Measurements from ENCODE around the gene MCUB. TPM values are rescaled to one million over a fixed set of nuclear protein-coding genes. Genes with fewer than 3 reads are reported as not detected.

MCUB gene
- total and polyA plus RNA-seq, 9 of the 15 experiments (the other 6 are each of a cell fraction or from before 2014, with no cell fraction given) = 1.4 to 21.5 (median 5.4) TPM

- Histone ChIP-seq H3K4me2 (ENCODE audit: insufficient read depth, low read length) (no peak overlapping the region), H3K4me1 (replicated peaks in 1 of 2; ENCODE audit: control insufficient read depth in 2 of 2, insufficient read depth in 2 of 2, low read length in 2 of 2) (no peaks in the 10 kb centered on the region), H3K9me3 (replicated peaks; ENCODE audit: control insufficient read depth, insufficient read depth, low read depth, low read length) (no peaks in the 10 kb centered on the region), H3K9me1 (ENCODE audit: control insufficient read depth, insufficient read depth, low read length) (no peaks in the 10 kb centered on the region), H3K4me3 (no peak overlapping the region), H4K20me1 (replicated peaks; ENCODE audit: control insufficient read depth, insufficient read depth, low read length) (no peaks in the 10 kb centered on the region), H2AFZ (ENCODE audit: low read depth, low read length) (no peak overlapping the region), H3K27ac (ENCODE audit: extremely low read depth, low read depth, low read length) (no peak overlapping the region), H3K27me3 (ENCODE audit: control insufficient read depth in 2 of 2, insufficient read depth in 2 of 2, low read length in 2 of 2) (no peaks in the 10 kb centered on the region), H3K79me2 (ENCODE audit: control insufficient read depth, insufficient read depth, low read length) (no peaks in the 10 kb centered on the region), H3K36me3 (ENCODE audit: control insufficient read depth, insufficient read depth, low read length) (no peaks in the 10 kb centered on the region), H3K9ac (ENCODE audit: insufficient read depth in 1 of 2, low read depth in 2 of 2, low read length in 2 of 2) (no peak overlapping the region)
- FAIRE-seq = no peak
- no peak for DNase-seq (ENCODE audit: extremely low read depth in 1 of 4, low spot score in 3 of 4)
- 15% methylated on average over 2 of the region's 2 CpGs for whole genome bisulfite sequencing (ENCODE audit: insufficient coverage, low coverage, missing lambda C conversion rate)
- in situ Hi-C loops (cut with MboI) = no loop called here
- intact Hi-C loops (cut with micrococcal nuclease) = no loop called here
- ChIA-PET CTCF (ENCODE audit: low intra/inter-chr PET ratio) (no interaction called here), POLR2A (no interaction called here)
- no TSS peak for BruUV-seq (replicated peaks)
- no peak for ATAC-seq
- TF ChIP-seq RBM15 (IDR thresholded peaks at IDR 0.05; ENCODE audit: insufficient read depth, low read length) = no peak
- TF ChIP-seq, protein P1, sequence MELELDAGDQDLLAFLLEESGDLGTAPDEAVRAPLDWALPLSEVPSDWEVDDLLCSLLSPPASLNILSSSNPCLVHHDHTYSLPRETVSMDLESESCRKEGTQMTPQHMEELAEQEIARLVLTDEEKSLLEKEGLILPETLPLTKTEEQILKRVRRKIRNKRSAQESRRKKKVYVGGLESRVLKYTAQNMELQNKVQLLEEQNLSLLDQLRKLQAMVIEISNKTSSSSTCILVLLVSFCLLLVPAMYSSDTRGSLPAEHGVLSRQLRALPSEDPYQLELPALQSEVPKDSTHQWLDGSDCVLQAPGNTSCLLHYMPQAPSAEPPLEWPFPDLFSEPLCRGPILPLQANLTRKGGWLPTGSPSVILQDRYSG (tag; conservative IDR thresholded peaks at IDR 0.05; ENCODE audit: low read depth) = no peak
Observed at GRCh38 chr4:109609431-109609830, 49.4 kb downstream of the MCUB start.

- H3K36me3 ChIP-seq (ENCODE audit: control insufficient read depth, insufficient read depth, low read length) = no peaks in the 10 kb centered on the region
- H3K79me2 ChIP-seq (ENCODE audit: control insufficient read depth, insufficient read depth, low read length) = no peaks in the 10 kb centered on the region
- no peaks in the 10 kb centered on the region for H3K9me1 ChIP-seq (ENCODE audit: control insufficient read depth, insufficient read depth, low read length)
- WGBS (ENCODE audit: insufficient coverage, low coverage, missing lambda C conversion rate) = 4% methylated on average over 5 of the region's 5 CpGs
- no peaks in the 10 kb centered on the region for H3K4me1 ChIP-seq (replicated peaks in 1 of 2; ENCODE audit: control insufficient read depth in 2 of 2, insufficient read depth in 2 of 2, low read length in 2 of 2)
- POLR2A ChIA-PET = no interaction called here
- BruUV-seq (replicated peaks) = no TSS peak
- H2AFZ ChIP-seq (ENCODE audit: low read depth, low read length) = no peak overlapping the region
- FAIRE-seq (no peak), ATAC-seq (no peak), DNase-seq (ENCODE audit: extremely low read depth in 1 of 4, low spot score in 3 of 4) (no peak)
- H3K4me3 ChIP-seq = no peak overlapping the region
- no peaks in the 10 kb centered on the region for H4K20me1 ChIP-seq (replicated peaks; ENCODE audit: control insufficient read depth, insufficient read depth, low read length)
- no peaks in the 10 kb centered on the region for H3K9me3 ChIP-seq (replicated peaks; ENCODE audit: control insufficient read depth, insufficient read depth, low read depth, low read length)
- intact Hi-C loops (cut with micrococcal nuclease) = no loop called here
- CTCF ChIA-PET (ENCODE audit: low intra/inter-chr PET ratio) = no interaction called here
- no peak for TF ChIP-seq PKNOX1 (IDR thresholded peaks at IDR 0.05)
- no peak for TF ChIP-seq ETV6 (IDR thresholded peaks at IDR 0.05; ENCODE audit: borderline replicate concordance in 1 of 2, low read depth in 2 of 2, low read length in 1 of 2)
- TF ChIP-seq ETV6 (CRISPR knock-in tag; IDR thresholded peaks at IDR 0.05; ENCODE audit: borderline replicate concordance) = no peak
- no peak for TF ChIP-seq RHOXF2B (CRISPR knock-in tag; conservative IDR thresholded peaks at IDR 0.05)
- no peak for TF ChIP-seq ZNF239 (CRISPR knock-in tag; IDR thresholded peaks at IDR 0.05)
- TF ChIP-seq POU5F1 (IDR thresholded peaks at IDR 0.05; ENCODE audit: borderline replicate concordance, low read depth, low read length, partially characterized antibody) = no peak
- no peak for TF ChIP-seq SRF (CRISPR knock-in tag; IDR thresholded peaks at IDR 0.05)
- no peak for TF ChIP-seq ZKSCAN1 (IDR thresholded peaks at IDR 0.05; ENCODE audit: low read depth, low read length)
- TF ChIP-seq ZSCAN32 (CRISPR knock-in tag; IDR thresholded peaks at IDR 0.05) = no peak
- no peak for TF ChIP-seq NR3C1 (CRISPR knock-in tag; IDR thresholded peaks at IDR 0.05)
- TF ChIP-seq SMAD2 (IDR thresholded peaks at IDR 0.05; ENCODE audit: low read depth, low read length) = no peak
- no peak for TF ChIP-seq PHB (CRISPR knock-in tag; IDR thresholded peaks at IDR 0.05)
- TF ChIP-seq NCOR1 (IDR thresholded peaks at IDR 0.05) = no peak
- TF ChIP-seq HEY1 (CRISPR knock-in tag; IDR thresholded peaks at IDR 0.05; ENCODE audit: borderline replicate concordance) = no peak
- no peak for TF ChIP-seq DNMT1 (IDR thresholded peaks at IDR 0.05)
- no peak overlapping the region for H3K4me2 ChIP-seq (ENCODE audit: insufficient read depth, low read length)
- H3K27ac ChIP-seq (ENCODE audit: extremely low read depth, low read depth, low read length) = no peak overlapping the region
- peaks cover 0 to 2% of the 10 kb centered on the region in 2 experiments; a peak in 1 of 5 replicates for H3K27me3 ChIP-seq (ENCODE audit: control insufficient read depth in 2 of 2, insufficient read depth in 2 of 2, low read length in 2 of 2)
- no peak overlapping the region for H3K9ac ChIP-seq (ENCODE audit: insufficient read depth in 1 of 2, low read depth in 2 of 2, low read length in 2 of 2)
- in situ Hi-C loops (cut with MboI) = no loop called here
Observed at GRCh38 chr4:109610489-109610888, 50.4 kb downstream of the MCUB start.
